HUES6 (cell line): ENCODE data around the gene PRRT2.

Source experiments
- H3K27ac ChIP-seq: 2 replicates; pipeline ENCODE4 v1.7.0; 2013; ENCODE audit warnings: low read depth, mild to moderate bottlenecking, low read length, inconsistent platforms
- H3K27me3 ChIP-seq: 2 replicates; pipeline ENCODE4 v1.6.1; 2013; ENCODE audit warnings: low read length; ENCODE audit not compliant: control insufficient read depth, insufficient read depth
- H3K36me3 ChIP-seq: 2 replicates; pipeline ENCODE4 v1.6.1; 2013; ENCODE audit warnings: low read length; ENCODE audit not compliant: control insufficient read depth, insufficient read depth
- H3K4me1 ChIP-seq: 2 replicates; pipeline ENCODE4 v1.6.1; 2013; ENCODE audit warnings: low read length; ENCODE audit not compliant: control insufficient read depth, insufficient read depth
- H3K4me3 ChIP-seq: 2 replicates; pipeline ENCODE4 v1.5.1; 2013; ENCODE audit warnings: low read depth, low read length
- H3K9ac ChIP-seq: one replicate; pipeline ENCODE4 v1.6.1; 2013; ENCODE audit warnings: mild to moderate bottlenecking, low read length
- H3K9me3 ChIP-seq: 2 replicates; pipeline ENCODE4 v1.6.1; 2013; ENCODE audit warnings: low read depth, low read length; ENCODE audit not compliant: control insufficient read depth, insufficient read depth

The PRRT2 gene

DNA sequence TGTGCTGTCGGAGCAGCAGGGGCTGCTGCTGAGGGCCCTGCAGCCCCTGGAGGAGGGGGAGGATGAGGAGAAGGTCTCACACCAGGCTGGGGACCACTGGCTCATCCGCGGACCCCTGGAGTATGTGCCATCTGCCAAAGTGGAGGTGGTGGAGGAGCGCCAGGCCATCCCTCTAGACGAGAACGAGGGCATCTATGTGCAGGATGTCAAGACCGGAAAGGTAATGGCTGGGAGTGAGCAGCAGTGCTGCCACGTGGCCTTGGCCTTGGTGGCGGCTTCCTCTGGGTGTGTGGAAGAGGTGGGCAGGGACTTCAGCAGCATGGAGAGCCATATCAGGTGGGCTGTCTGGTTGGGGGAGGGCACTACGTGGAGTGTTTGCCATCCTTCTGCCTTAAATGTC is 28.2 kb downstream of the PRRT2 start:
- Histone ChIP-seq H3K9ac (no peak overlapping the region), H3K9me3 (no peaks in the 10 kb centered on the region), H3K36me3 (no peaks in the 10 kb centered on the region), H3K27ac (no peak overlapping the region), H3K4me1 (no peaks in the 10 kb centered on the region), H3K27me3 (no peaks in the 10 kb centered on the region), H3K4me3 (no peak overlapping the region)

DNA sequence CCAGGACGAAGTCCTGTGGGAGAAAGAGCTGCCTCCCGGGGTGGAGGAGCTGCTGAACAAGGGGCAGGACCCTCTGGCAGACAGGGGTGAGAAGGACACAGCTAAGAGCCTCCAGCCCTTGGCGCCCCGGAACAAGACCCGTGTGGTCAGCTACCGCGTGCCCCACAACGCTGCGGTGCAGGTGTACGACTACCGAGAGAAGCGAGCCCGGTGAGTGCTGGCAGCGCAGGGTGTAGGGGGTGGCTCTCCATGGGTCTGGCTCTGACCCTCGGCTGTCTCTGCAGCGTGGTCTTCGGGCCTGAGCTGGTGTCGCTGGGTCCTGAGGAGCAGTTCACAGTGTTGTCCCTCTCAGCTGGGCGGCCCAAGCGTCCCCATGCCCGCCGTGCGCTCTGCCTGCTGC is 29.6 kb downstream of the PRRT2 start:
- no peaks in the 10 kb centered on the region for H3K36me3 ChIP-seq
- H3K9me3 ChIP-seq = no peaks in the 10 kb centered on the region
- no peak overlapping the region for H3K9ac ChIP-seq

DNA sequence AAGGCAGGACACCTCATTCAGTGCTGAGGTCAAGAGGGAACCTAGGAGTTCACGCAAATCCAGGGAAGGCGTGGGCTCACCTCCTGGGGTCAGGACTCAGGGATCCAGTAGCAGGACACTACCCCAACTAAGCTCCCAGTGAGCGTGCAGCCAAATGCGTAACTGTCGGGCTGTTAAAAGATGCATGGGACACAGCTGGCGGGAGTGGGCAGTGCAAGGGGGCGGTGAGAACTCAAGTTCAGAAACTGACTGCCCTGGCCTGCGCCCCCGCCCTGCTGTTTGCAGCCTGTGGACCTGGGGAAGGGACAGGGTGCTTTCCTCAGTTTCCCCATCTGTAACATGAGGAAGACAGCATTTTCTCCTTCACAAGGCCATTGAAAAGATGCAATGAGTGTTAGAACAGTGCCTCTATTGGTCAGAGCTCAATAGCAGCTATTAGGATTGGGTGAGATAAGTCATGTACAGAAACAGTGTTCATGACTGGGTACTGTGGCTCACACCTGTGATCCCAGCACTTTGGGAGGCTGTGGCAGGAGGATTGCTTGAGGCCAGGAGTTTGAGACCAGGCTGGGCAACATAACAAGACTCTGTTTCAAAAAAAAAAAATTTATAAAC is 30.8 kb downstream of the PRRT2 start:
- Histone ChIP-seq H3K27me3 (no peaks in the 10 kb centered on the region), H3K9ac (no peak overlapping the region), H3K36me3 (no peaks in the 10 kb centered on the region), H3K4me1 (no peaks in the 10 kb centered on the region), H3K9me3 (no peaks in the 10 kb centered on the region), H3K4me3 (no peak overlapping the region), H3K27ac (no peak overlapping the region)

More for the DNA sequence above, 29.6 kb downstream of the PRRT2 start:
- H3K4me1 ChIP-seq = no peaks in the 10 kb centered on the region
- H3K27ac ChIP-seq = no peak overlapping the region
- no peak overlapping the region for H3K4me3 ChIP-seq
- H3K27me3 ChIP-seq = no peaks in the 10 kb centered on the region

DNA sequence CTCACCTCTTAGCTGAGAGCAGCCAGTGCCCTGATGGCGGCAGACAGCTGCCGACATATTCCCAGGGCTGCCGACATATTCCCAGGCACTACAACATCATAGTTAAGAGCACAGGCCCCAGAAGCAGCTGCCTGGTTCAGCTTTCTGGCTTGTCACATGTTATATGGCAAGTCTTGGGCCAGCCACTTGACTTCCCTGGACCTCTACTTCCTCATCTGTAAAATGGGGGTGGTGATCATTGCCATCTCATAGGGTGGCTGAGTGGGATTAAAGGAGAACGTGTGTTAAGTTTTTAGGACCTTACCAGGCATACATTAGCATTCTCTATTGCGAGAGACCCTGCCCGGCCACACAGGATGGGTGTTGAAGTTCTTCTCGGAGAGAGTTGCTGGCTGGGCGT is 31.9 kb downstream of the PRRT2 start:
- H3K9ac ChIP-seq = no peak overlapping the region
- no peak overlapping the region for H3K27ac ChIP-seq
- no peaks in the 10 kb centered on the region for H3K27me3 ChIP-seq
- no peaks in the 10 kb centered on the region for H3K9me3 ChIP-seq
- H3K4me1 ChIP-seq = no peaks in the 10 kb centered on the region
- no peaks in the 10 kb centered on the region for H3K36me3 ChIP-seq
- H3K4me3 ChIP-seq = no peak overlapping the region

DNA sequence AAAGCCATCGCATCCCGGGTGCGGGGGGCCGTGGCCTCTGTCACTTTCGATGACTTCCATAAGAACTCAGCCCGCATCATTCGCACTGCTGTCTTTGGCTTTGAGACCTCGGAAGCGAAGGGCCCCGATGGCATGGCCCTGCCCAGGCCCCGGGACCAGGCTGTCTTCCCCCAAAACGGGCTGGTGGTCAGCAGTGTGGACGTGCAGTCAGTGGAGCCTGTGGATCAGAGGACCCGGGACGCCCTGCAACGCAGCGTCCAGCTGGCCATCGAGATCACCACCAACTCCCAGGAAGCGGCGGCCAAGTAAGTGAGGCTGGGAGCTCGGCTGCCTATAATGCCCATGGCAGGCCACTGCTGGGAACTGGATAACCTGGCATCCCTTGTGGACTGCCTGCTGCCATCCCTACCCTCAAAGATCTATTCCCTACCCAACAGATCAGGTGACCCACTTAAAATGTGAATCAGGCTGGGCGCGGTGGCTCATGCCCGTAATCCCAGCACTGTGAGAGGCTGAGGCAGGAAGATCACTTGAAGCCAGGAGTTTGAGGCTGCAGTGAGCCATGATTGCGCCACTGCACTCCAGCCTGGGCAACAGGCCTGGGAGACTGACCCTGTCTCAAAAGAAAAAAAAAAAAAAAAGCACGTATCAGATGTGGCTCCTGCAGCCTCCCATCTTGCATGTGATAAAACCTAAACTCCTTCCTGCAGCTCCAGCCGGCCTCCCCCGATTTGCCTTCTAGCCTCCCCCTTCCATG is 32.8 kb downstream of the PRRT2 start:
- Histone ChIP-seq H3K36me3 (no peaks in the 10 kb centered on the region), H3K4me1 (peaks cover 6% of the 10 kb centered on the region; the same call in 1 of the 2 replicates)

DNA sequence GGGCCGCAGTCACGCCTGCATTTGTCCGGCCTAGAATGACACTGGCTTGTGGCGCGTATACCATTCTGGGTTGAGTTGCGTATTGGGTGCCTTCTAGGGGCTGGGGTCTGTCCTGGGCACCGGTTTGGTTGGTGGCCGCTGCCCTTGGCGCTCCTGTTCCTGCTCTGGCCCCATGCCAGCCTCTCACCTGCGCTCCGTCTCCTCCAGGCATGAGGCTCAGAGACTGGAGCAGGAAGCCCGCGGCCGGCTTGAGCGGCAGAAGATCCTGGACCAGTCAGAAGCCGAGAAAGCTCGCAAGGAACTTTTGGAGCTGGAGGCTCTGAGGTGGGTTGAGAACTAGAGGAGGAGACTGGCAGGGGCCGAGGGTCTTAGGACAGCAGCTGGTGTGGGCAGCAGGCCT is 33.7 kb downstream of the PRRT2 start:
- H3K27ac ChIP-seq = no peak overlapping the region
- H3K9me3 ChIP-seq = no peaks in the 10 kb centered on the region
- no peak overlapping the region for H3K9ac ChIP-seq
- H3K4me1 ChIP-seq = peaks cover 9% of the 10 kb centered on the region; the same call in 1 of the 2 replicates
- H3K36me3 ChIP-seq = no peaks in the 10 kb centered on the region
- no peaks in the 10 kb centered on the region for H3K27me3 ChIP-seq
- no peak overlapping the region for H3K4me3 ChIP-seq

More for the DNA sequence above, 32.8 kb downstream of the PRRT2 start:
- no peaks in the 10 kb centered on the region for H3K9me3 ChIP-seq
- H3K27ac ChIP-seq = no peak overlapping the region
- H3K4me3 ChIP-seq = no peak overlapping the region
- H3K27me3 ChIP-seq = no peaks in the 10 kb centered on the region
- no peak overlapping the region for H3K9ac ChIP-seq

DNA sequence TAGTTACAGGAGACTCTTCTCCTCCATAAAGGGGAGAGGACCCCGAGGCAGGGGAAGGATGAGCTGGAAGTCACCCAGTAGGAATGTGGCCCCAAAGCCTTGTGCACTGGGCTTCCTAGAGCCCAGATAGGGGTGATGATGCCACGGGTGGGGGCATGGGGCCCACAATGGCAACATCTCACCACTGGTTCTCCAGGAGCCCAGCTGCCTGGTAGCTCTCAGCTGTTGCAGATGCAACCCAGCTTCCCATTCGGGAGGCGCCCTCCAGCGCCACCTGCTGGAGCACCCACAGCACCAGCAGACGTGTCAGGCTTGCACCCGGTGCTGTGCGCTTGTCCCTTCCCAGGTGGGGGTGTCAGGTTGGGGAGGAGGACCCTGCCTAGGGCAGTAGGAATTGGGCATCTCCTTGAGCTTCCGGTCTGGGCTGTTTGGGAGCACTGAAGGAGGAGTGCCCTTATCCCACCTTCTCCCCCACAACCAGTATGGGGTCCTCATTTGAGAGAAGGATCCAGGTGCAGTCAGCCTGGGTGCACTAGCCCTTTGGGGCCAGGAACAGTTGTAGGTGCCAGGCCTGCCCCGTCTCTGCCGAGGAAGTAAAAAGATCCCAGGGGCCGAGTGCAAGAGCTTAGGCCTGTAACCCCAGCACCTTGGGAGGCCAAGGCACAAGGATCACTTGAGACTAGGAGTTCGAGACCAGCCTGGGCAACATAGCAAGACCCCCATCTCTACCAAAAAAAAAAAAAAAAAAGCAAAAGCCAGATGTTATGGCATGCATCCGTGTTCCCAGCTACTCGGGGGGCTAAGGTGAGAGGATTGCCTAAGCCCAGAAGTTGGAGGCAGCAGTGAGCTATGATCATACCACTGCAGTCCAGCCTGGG is 36.7 kb downstream of the PRRT2 start:
- H3K4me1 ChIP-seq = peaks cover 9% of the 10 kb centered on the region; the same call in 1 of the 2 replicates

DNA sequence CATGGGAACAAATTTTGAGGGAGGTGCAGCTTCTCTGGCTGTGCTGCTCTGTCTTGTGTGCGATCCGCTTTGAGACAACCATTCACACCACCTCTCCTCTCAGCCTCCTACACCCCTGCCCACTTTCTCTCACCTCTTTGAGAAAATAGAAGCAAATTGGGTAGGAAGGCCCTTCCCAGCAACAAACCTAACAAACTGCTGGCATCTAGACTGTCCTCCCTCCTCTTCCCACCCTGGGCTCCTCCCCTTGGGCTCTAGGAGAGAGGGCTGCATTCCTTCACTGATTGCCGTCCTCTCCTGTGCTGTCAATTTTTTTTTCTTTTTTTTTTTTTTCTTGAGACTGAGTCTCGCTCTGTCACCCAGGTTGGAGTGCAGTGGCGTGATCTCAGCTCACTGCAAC is 37.5 kb downstream of the PRRT2 start:
- H3K36me3 ChIP-seq = no peaks in the 10 kb centered on the region
- no peak overlapping the region; the same call in 1 of the 2 replicates for H3K4me3 ChIP-seq
- H3K27ac ChIP-seq = no peak overlapping the region
- H3K9me3 ChIP-seq = no peaks in the 10 kb centered on the region
- peaks cover 9% of the 10 kb centered on the region; the same call in 1 of the 2 replicates for H3K4me1 ChIP-seq
- H3K9ac ChIP-seq = no peak overlapping the region
- no peaks in the 10 kb centered on the region for H3K27me3 ChIP-seq

More for the DNA sequence above, 36.7 kb downstream of the PRRT2 start:
- Histone ChIP-seq H3K27me3 (no peaks in the 10 kb centered on the region), H3K27ac (no peak overlapping the region), H3K4me3 (no peak overlapping the region; the same call in 1 of the 2 replicates), H3K9me3 (no peaks in the 10 kb centered on the region), H3K36me3 (no peaks in the 10 kb centered on the region), H3K9ac (no peak overlapping the region)

DNA sequence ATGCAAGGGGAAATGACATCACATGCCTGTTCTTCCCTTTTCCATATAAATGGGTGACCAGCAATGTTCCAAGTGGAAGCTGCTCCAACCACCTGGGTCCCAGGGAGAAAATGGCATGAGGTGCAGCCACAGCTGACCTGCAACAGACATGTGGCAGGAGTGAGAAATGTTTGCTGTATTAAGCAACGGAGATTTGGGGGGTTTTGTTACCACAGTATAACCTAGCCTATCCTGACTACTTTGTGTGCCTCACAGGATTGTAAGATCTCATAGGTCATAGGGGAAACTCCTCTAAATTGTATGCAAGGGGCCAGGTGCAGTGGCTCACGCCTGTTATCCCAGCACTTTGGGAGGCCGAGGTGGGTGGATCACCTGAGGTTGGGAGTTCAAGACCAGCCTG is 39.0 kb downstream of the PRRT2 start:
- H3K9ac ChIP-seq = no peak overlapping the region
- no peak overlapping the region for H3K4me3 ChIP-seq
- no peaks in the 10 kb centered on the region for H3K27me3 ChIP-seq
- H3K36me3 ChIP-seq = no peaks in the 10 kb centered on the region
- H3K9me3 ChIP-seq = no peaks in the 10 kb centered on the region
- H3K4me1 ChIP-seq = peaks cover 9% of the 10 kb centered on the region; the same call in 1 of the 2 replicates
- H3K27ac ChIP-seq = no peak overlapping the region

DNA sequence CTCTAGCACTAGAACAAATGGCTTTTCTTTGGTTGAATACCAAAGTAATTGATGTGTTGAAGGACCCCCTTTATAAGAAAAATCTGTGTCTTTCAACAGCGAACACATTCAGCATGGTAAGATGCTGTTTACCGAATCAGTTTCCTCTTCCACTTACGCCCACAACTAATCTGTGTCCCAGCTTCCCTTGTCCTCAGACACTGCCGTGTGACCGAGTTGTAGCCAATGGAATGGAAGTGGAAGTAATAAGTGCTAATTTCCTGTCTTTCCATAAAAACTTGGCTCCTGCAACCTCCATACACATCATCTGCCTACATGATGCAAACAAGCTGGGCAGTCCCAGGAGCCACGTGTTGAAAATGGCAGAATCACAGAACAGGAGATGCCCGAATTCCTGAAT is 40.7 kb downstream of the PRRT2 start:
- Histone ChIP-seq H3K4me3 (no peak overlapping the region), H3K36me3 (no peaks in the 10 kb centered on the region), H3K27me3 (no peaks in the 10 kb centered on the region), H3K9me3 (no peaks in the 10 kb centered on the region), H3K27ac (no peak overlapping the region), H3K9ac (no peak overlapping the region), H3K4me1 (peaks cover 9% of the 10 kb centered on the region; the same call in 1 of the 2 replicates)
